ENCODE measurements around the gene NRIP1.

DNA sequence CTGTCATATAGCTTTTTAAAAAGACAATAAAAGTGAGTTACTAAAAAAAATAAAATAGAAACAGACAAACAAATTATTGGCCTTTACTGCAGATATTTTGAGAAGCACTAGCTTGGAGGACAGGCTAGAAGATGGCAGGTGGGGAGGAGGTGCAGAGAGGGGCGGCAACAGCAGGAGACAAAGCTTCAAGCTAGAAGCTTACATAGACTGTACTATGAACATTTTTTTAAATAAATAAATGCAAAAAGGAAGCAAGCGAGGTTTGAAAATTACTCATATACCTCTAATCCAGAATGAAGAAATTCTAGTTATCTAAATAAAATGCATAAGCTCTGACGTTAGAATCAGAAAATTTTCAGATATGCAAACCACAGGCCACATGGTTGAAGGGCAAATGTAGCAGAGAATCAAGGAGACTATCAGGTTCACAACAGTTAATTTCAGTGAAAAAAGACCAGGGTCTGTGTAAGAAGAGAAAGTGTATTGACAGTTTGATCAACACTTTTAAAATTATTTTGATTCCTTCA is 54.9 kb downstream of the NRIP1 start:
- TF ChIP-seq, protein P1, sequence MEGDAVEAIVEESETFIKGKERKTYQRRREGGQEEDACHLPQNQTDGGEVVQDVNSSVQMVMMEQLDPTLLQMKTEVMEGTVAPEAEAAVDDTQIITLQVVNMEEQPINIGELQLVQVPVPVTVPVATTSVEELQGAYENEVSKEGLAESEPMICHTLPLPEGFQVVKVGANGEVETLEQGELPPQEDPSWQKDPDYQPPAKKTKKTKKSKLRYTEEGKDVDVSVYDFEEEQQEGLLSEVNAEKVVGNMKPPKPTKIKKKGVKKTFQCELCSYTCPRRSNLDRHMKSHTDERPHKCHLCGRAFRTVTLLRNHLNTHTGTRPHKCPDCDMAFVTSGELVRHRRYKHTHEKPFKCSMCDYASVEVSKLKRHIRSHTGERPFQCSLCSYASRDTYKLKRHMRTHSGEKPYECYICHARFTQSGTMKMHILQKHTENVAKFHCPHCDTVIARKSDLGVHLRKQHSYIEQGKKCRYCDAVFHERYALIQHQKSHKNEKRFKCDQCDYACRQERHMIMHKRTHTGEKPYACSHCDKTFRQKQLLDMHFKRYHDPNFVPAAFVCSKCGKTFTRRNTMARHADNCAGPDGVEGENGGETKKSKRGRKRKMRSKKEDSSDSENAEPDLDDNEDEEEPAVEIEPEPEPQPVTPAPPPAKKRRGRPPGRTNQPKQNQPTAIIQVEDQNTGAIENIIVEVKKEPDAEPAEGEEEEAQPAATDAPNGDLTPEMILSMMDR (conservative IDR thresholded peaks at IDR 0.05; ENCODE audit: low read depth, low read length): no peak
- no peak for TF ChIP-seq EZH2 (IDR thresholded peaks at IDR 0.05; ENCODE audit: borderline replicate concordance, low read depth, low read length, poor library complexity, severe bottlenecking)
